Neural progenitor cell (in vitro differentiated cells): ENCODE measurements around the gene RETREG3.

Experiments used
- CTCF ChIP-seq: fragments of 200-600 bp; sonication (generic); IDR thresholded peaks from 2 replicates; pipeline ENCODE4 v1.5.1; 2017; ENCODE audit warnings: antibody characterized with exemption, mild to moderate bottlenecking
- EZH2 ChIP-seq: fragments of 200-600 bp; sonication (generic); IDR thresholded peaks from 2 replicates; pipeline ENCODE4 v1.6.1; 2017; ENCODE audit warnings: antibody characterized with exemption, mild to moderate bottlenecking, moderate library complexity
- EZH2phosphoT487 ChIP-seq: fragments of 200-600 bp; sonication (generic); IDR thresholded peaks from 2 replicates; pipeline ENCODE4 v1.6.1; 2017; ENCODE audit warnings: antibody characterized with exemption

DNA sequence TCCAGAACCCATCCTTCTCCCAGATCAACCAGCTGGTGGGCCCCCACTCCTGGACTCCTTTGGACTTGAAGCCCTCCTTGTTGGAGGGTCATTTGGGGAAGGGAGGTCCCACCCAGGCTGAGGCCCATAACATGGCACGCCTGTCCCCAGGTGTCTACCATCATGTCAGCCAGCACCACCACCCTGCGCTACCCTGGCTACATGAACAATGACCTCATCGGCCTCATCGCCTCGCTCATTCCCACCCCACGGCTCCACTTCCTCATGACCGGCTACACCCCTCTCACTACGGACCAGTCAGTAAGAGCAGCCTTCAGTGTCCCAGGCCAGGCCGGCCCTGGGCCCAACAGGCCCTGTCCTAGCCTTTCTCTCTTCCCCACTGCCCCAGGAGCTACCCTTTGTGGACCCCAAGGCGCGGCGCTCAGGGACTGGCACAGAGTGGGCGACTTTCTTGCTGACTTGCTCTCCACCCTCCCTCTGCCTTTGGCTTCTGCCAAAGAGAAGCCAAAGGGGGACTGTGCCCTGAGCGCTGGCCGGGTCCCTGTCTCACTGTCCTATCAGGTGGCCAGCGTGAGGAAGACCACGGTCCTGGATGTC, 4.6 kb upstream of the RETREG3 start:
- TF ChIP-seq CTCF: no peak
- TF ChIP-seq EZH2: no peak
- no peak for TF ChIP-seq EZH2phosphoT487
